AG04449 (cell line): ENCODE measurements around the gene IGSF9B.

Source experiments
- CTCF ChIA-PET: fragments of 350-600 bp; formaldehyde crosslinking; extraction: SDS; loops from one replicate; lab custom pipeline; 2021; ENCODE audit warnings: antibody characterized with exemption; lab: Yijun Ruan, JAX
- POLR2A ChIA-PET: fragments of 400-600, 350-600 bp; formaldehyde crosslinking; extraction: SDS; loops from one replicate; lab custom pipeline; 2020; ENCODE audit warnings: antibody characterized with exemption, inconsistent platforms; lab: Yijun Ruan, JAX
- DNase-seq: peaks from one replicate; pipeline ENCODE4 v3.0.0-alpha.2; 2010; ENCODE audit warnings: low read depth, low spot score
- H3K4me3 ChIP-seq: 2 replicates; pipeline ENCODE4 v1.5.1; 2011; ENCODE audit warnings: low read depth, mild to moderate bottlenecking, control low read depth, low read length
- CTCF ChIP-seq: IDR thresholded peaks from one replicate; pipeline ENCODE4 v1.5.1; 2011; ENCODE audit warnings: mild to moderate bottlenecking, moderate library complexity, low read length, control low read depth, inconsistent platforms; ENCODE audit not compliant: insufficient read depth; ENCODE audit errors: missing control alignments

Gene IGSF9B

GRCh38 chr11:133900176-133901105 lies 56.3 kb downstream of the IGSF9B start:
- CTCF ChIA-PET = no interaction called here
- no peak overlapping the region for H3K4me3 ChIP-seq
- no peak for DNase-seq
- POLR2A ChIA-PET = no interaction called here
- no peak for TF ChIP-seq CTCF

- TF ChIP-seq CTCF = no peak
- H3K4me3 ChIP-seq = no peak overlapping the region
- no peak for DNase-seq
- ChIA-PET POLR2A (no interaction called here), CTCF (no interaction called here)
Measured at GRCh38 chr11:133898770-133899115, 58.0 kb downstream of the IGSF9B start.

GRCh38 chr11:133898031-133898769 lies 58.6 kb downstream of the IGSF9B start:
- CTCF ChIA-PET = no interaction called here
- no peak overlapping the region for H3K4me3 ChIP-seq
- DNase-seq = no peak
- no peak for TF ChIP-seq CTCF
- POLR2A ChIA-PET = no interaction called here

GRCh38 chr11:133897331-133897650 lies 59.5 kb downstream of the IGSF9B start:
- DNase-seq = no peak
- POLR2A ChIA-PET = no interaction called here
- CTCF ChIA-PET = no interaction called here
- H3K4me3 ChIP-seq = no peak overlapping the region
- TF ChIP-seq CTCF = no peak

- no peak for DNase-seq
- ChIA-PET CTCF (no interaction called here), POLR2A (no interaction called here)
- no peak overlapping the region for H3K4me3 ChIP-seq
- no peak for TF ChIP-seq CTCF
Measured at GRCh38 chr11:133896642-133897330, 60.0 kb downstream of the IGSF9B start.

- TF ChIP-seq CTCF = no peak
- ChIA-PET POLR2A (no interaction called here), CTCF (no interaction called here)
- H3K4me3 ChIP-seq = no peak overlapping the region
- DNase-seq = no peak
Measured at GRCh38 chr11:133896028-133896427, 60.7 kb downstream of the IGSF9B start.
